ENCODE results near the gene EXD3. TPM values are rescaled to one million over a fixed set of nuclear protein-coding genes. Genes with fewer than 3 reads are reported as not detected.

Gene EXD3
- total RNA-seq, 4 donors from 2014 or later, result 8.3 to 22.3 (median 14.2) TPM

GRCh38 chr9:137397675-137398423, 25.1 kb downstream of the EXD3 start:
- no peaks in the 10 kb centered on the region for H3K27me3 ChIP-seq
- intact Hi-C loops (cut with DNase I), result no loop called here
- TF ChIP-seq POLR2A (IDR thresholded peaks at IDR 0.05; ENCODE audit: low read depth), result no peak
- H3K36me3 ChIP-seq, result peaks cover 0 to 35% (median 23%) of the 10 kb centered on the region in 4 donors
- H3K27ac ChIP-seq (replicated peaks in 1 of 4), result no peak overlapping the region
- no peak for DNase-seq (ENCODE audit: extremely low spot score)
- H3K4me1 ChIP-seq, result no peaks in the 10 kb centered on the region
- H3K4me3 ChIP-seq, result no peak overlapping the region
- H3K9me3 ChIP-seq, result no peaks in the 10 kb centered on the region
- WGBS, result 94% methylated on average over 20 of the region's 20 CpGs

- DNase-seq (ENCODE audit: extremely low spot score), result no peak
- Histone ChIP-seq H3K9me3 (no peaks in the 10 kb centered on the region), H3K27me3 (no peaks in the 10 kb centered on the region), H3K27ac (replicated peaks in 1 of 4) (no peak overlapping the region), H3K36me3 (peaks cover 0 to 44% (median 33%) of the 10 kb centered on the region in 4 donors), H3K4me1 (no peaks in the 10 kb centered on the region), H3K4me3 (no peak overlapping the region)
- WGBS, result 91% methylated on average over 20 of the region's 26 CpGs
- TF ChIP-seq EP300 (IDR thresholded peaks at IDR 0.05) (no peak), POLR2AphosphoS5 (IDR thresholded peaks at IDR 0.05) (no peak), POLR2A (IDR thresholded peaks at IDR 0.05; ENCODE audit: low read depth) (no peak), CTCF (IDR thresholded peaks at IDR 0.05) (no peak)
- intact Hi-C loops (cut with DNase I), result no loop called here
Measured at GRCh38 chr9:137396634-137397367, 26.2 kb downstream of the EXD3 start.

- no peak for DNase-seq (ENCODE audit: extremely low spot score)
- Histone ChIP-seq H3K27me3 (no peaks in the 10 kb centered on the region), H3K4me3 (no peak overlapping the region), H3K36me3 (peaks cover 0 to 48% (median 34%) of the 10 kb centered on the region in 4 donors), H3K9me3 (no peaks in the 10 kb centered on the region), H3K27ac (replicated peaks in 1 of 4) (no peak overlapping the region), H3K4me1 (no peaks in the 10 kb centered on the region)
- WGBS, result 92% methylated on average over 13 of the region's 15 CpGs
- no peak for TF ChIP-seq POLR2A (IDR thresholded peaks at IDR 0.05; ENCODE audit: low read depth)
- TF ChIP-seq POLR2AphosphoS5 (IDR thresholded peaks at IDR 0.05), result no peak
- TF ChIP-seq CTCF (IDR thresholded peaks at IDR 0.05), result no peak
- TF ChIP-seq EP300 (IDR thresholded peaks at IDR 0.05), result no peak
- intact Hi-C loops (cut with DNase I), result no loop called here
Measured at GRCh38 chr9:137396227-137396626, 26.7 kb downstream of the EXD3 start.

- intact Hi-C loops (cut with DNase I), result no loop called here
- Histone ChIP-seq H3K9me3 (no peaks in the 10 kb centered on the region), H3K4me1 (no peaks in the 10 kb centered on the region), H3K27ac (replicated peaks in 1 of 4) (no peak overlapping the region), H3K36me3 (peaks cover 0 to 53% (median 37%) of the 10 kb centered on the region in 4 donors), H3K27me3 (no peaks in the 10 kb centered on the region), H3K4me3 (no peak overlapping the region)
- WGBS, result 83% methylated on average over 8 of the region's 11 CpGs
- DNase-seq (ENCODE audit: extremely low spot score), result no peak
- no peak for TF ChIP-seq CTCF (IDR thresholded peaks at IDR 0.05)
- no peak for TF ChIP-seq POLR2AphosphoS5 (IDR thresholded peaks at IDR 0.05)
- no peak for TF ChIP-seq EP300 (IDR thresholded peaks at IDR 0.05)
- TF ChIP-seq POLR2A (IDR thresholded peaks at IDR 0.05; ENCODE audit: low read depth), result no peak
Measured at GRCh38 chr9:137395666-137396010, 27.3 kb downstream of the EXD3 start.

- TF ChIP-seq POLR2AphosphoS5 (IDR thresholded peaks at IDR 0.05) (no peak), POLR2A (IDR thresholded peaks at IDR 0.05; ENCODE audit: low read depth) (no peak), EP300 (IDR thresholded peaks at IDR 0.05) (no peak), CTCF (IDR thresholded peaks at IDR 0.05) (no peak)
- no peaks in the 10 kb centered on the region for H3K9me3 ChIP-seq
- DNase-seq (ENCODE audit: extremely low spot score), result no peak
- no peak overlapping the region for H3K27ac ChIP-seq (replicated peaks in 1 of 4)
- H3K27me3 ChIP-seq, result no peaks in the 10 kb centered on the region
- intact Hi-C loops (cut with DNase I), result no loop called here
- H3K4me1 ChIP-seq, result no peaks in the 10 kb centered on the region
- no peak overlapping the region for H3K4me3 ChIP-seq
- 92% methylated on average over 27 of the region's 36 CpGs for WGBS
- H3K36me3 ChIP-seq, result peaks cover 0 to 53% (median 38%) of the 10 kb centered on the region in 4 donors
Measured at GRCh38 chr9:137394866-137395665, 27.9 kb downstream of the EXD3 start.

Data from esophagus muscularis mucosa (tissue), 4 donors.